HG03097 (cell line): ENCODE results near the gene SERGEF.
A peak's percentile ranks its signal among the peaks of the same experiment; 100 is the strongest.

ENCODE experiments used
- ATAC-seq: cut with Tn5 transposase; IDR thresholded peaks from one replicate; pipeline ENCODE4 v1.9.1; 2021; ENCODE audit not compliant: unreplicated experiment, low FRiP score

SERGEF gene

GRCh38 chr11:17760102-17761029, 252.5 kb downstream of the SERGEF start:
- peak; percentile 63 for ATAC-seq

GRCh38 chr11:17755891-17756290, 257.0 kb downstream of the SERGEF start:
- no peak for ATAC-seq

- no peak for ATAC-seq
Measured at GRCh38 chr11:17753641-17754040, 259.2 kb downstream of the SERGEF start.

- ATAC-seq: no peak
Measured at GRCh38 chr11:17753153-17753552, 259.7 kb downstream of the SERGEF start.

- no peak for ATAC-seq
Measured at GRCh38 chr11:17752144-17752543, 260.7 kb downstream of the SERGEF start.

- ATAC-seq: no peak
Measured at GRCh38 chr11:17751558-17751957, 261.3 kb downstream of the SERGEF start.

GRCh38 chr11:17750801-17751165, 262.1 kb downstream of the SERGEF start:
- ATAC-seq: no peak

GRCh38 chr11:17750013-17750800, 262.6 kb downstream of the SERGEF start:
- ATAC-seq: no peak

- no peak for ATAC-seq
Measured at GRCh38 chr11:17748761-17749721, 263.8 kb downstream of the SERGEF start.

GRCh38 chr11:17748044-17748443, 264.8 kb downstream of the SERGEF start:
- ATAC-seq: no peak

- ATAC-seq: no peak
Measured at GRCh38 chr11:17747131-17747955, 265.5 kb downstream of the SERGEF start.

GRCh38 chr11:17746096-17746495, 266.8 kb downstream of the SERGEF start:
- ATAC-seq: no peak

GRCh38 chr11:17745023-17745772, 267.6 kb downstream of the SERGEF start:
- no peak for ATAC-seq

GRCh38 chr11:17744151-17744940, 268.5 kb downstream of the SERGEF start:
- ATAC-seq: no peak

GRCh38 chr11:17743808-17744119, 269.1 kb downstream of the SERGEF start:
- no peak for ATAC-seq

GRCh38 chr11:17743026-17743807, 269.6 kb downstream of the SERGEF start:
- no peak for ATAC-seq

- ATAC-seq: no peak
Measured at GRCh38 chr11:17742019-17742418, 270.8 kb downstream of the SERGEF start.

GRCh38 chr11:17741487-17741886, 271.4 kb downstream of the SERGEF start:
- no peak for ATAC-seq
